ENCODE measurements around the gene TMEM132C.

TMEM132C gene

GRCh38 chr12:128729628-128730121 is 462.7 kb downstream of the TMEM132C start:
- no peak for DNase-seq

GRCh38 chr12:128734371-128734770 is 467.4 kb downstream of the TMEM132C start:
- no peak for DNase-seq

- DNase-seq = no peak
These were observed 470.5 kb downstream of the TMEM132C start for GRCh38 chr12:128737292-128737966.

- DNase-seq = no peak
These were observed 476.9 kb downstream of the TMEM132C start for GRCh38 chr12:128743916-128744315.

GRCh38 chr12:128745772-128746689 is 479.1 kb downstream of the TMEM132C start:
- no peak for DNase-seq

GRCh38 chr12:128747441-128747840 is 480.5 kb downstream of the TMEM132C start:
- DNase-seq = no peak

- no peak for DNase-seq
These were observed 485.4 kb downstream of the TMEM132C start for GRCh38 chr12:128752386-128752785.

- DNase-seq = no peak
These were observed 486.5 kb downstream of the TMEM132C start for GRCh38 chr12:128753438-128753837.

- DNase-seq = no peak
These were observed 487.3 kb downstream of the TMEM132C start for GRCh38 chr12:128754275-128754674.

- no peak for DNase-seq
These were observed 488.6 kb downstream of the TMEM132C start for GRCh38 chr12:128755566-128755965.

Measured in effector CD8-positive, alpha-beta T cell (primary cell).